Heart left ventricle (tissue), 16 donors: Measurements from ENCODE around the gene VAV1. TPM values are rescaled to one million over a fixed set of nuclear protein-coding genes. Genes with fewer than 3 reads are reported as not detected.

Source experiments
- ATAC-seq, 4 donors: fragments of 200-7000 bp; cut with Tn5 transposase; one replicate each; pipeline ENCODE4 v1.9.1; 2020 to 2022; ENCODE audit warnings: moderate library complexity in 4 of 4, mild to moderate bottlenecking in 3 of 4, moderate number of reproducible peaks in 1 of 4
- DNase-seq, 5 donors: peaks; one replicate each; pipeline ENCODE4 v3.0.0-alpha.2; 2020
- H3K27ac ChIP-seq, 12 donors: fragments of 200-600 bp; sonication (generic) in 4 of 12; one replicate each; pipeline versions ENCODE4 v1.5.0 to v1.8.0; 2016 to 2022; ENCODE audit warnings: mild to moderate bottlenecking in 2 of 12
- H3K27me3 ChIP-seq, 9 donors: fragments of 200-600 bp; sonication (generic) in 2 of 9; one replicate each; pipeline versions ENCODE4 v1.5.1 to v1.8.0; 2016 to 2022; ENCODE audit warnings: mild to moderate bottlenecking in 3 of 9
- H3K36me3 ChIP-seq, 9 donors: fragments of 200-600 bp; sonication (generic) in 2 of 9; one replicate each; pipeline versions ENCODE4 v1.5.0 to v1.8.0; 2018 to 2022; ENCODE audit warnings: mild to moderate bottlenecking in 2 of 9
- H3K4me1 ChIP-seq, 12 donors: fragments of 200-600 bp; sonication (generic) in 4 of 12; one replicate each; pipeline versions ENCODE4 v1.5.0 to v1.8.0; 2016 to 2022; ENCODE audit warnings: mild to moderate bottlenecking in 3 of 12
- H3K4me3 ChIP-seq, 12 donors: fragments of 200-600 bp; sonication (generic) in 4 of 12; one replicate each; pipeline versions ENCODE4 v1.5.0 to v1.8.0; 2017 to 2022; ENCODE audit warnings: mild to moderate bottlenecking in 9 of 12, moderate library complexity in 4 of 12
- H3K9me3 ChIP-seq, 12 donors: fragments of 200-600 bp; sonication (generic) in 4 of 12; one replicate each; pipeline versions ENCODE4 v1.5.0 to v1.8.0; 2016 to 2022; ENCODE audit warnings: mild to moderate bottlenecking in 1 of 12
- CTCF ChIP-seq, 12 donors: fragments of 200-600 bp; sonication (generic) in 4 of 12; IDR thresholded peaks; one replicate each; pipeline versions ENCODE4 v1.5.0 to v1.8.0; 2018 to 2022; ENCODE audit warnings: antibody characterized with exemption in 12 of 12, mild to moderate bottlenecking in 5 of 12
- POLR2A ChIP-seq, 2 donors: fragments of 450-650 bp; IDR thresholded peaks; one replicate each; pipeline ENCODE4 v1.6.1; 2017; ENCODE audit warnings: antibody characterized with exemption in 2 of 2, mild to moderate bottlenecking in 2 of 2, moderate library complexity in 2 of 2
- WGBS, 4 donors: extraction: QIAGEN DNeasy Blood & Tissue Kit in 2 of 4; methylation state at CpG; one replicate each; pipeline versions ENCODE4 v1.1.5 to v1.1.7; 2013 to 2018; 5-methylcytosine and 5-hydroxymethylcytosine counted together
- intact Hi-C, 10 donors: fragments of 100-400 bp; cut with DNase I; formaldehyde crosslinking; loops; one replicate each; pipeline versions ENCODE4 v1.11.1 to v1.14.2; 2022
- polyA plus RNA-seq, 2 donors: library from polyadenylated mRNA; stranded (reverse); fragments of 200-250 nt; gene quantifications; one replicate each; pipeline ENCODE4 v1.2.3, GENCODE V29; 2013
- total RNA-seq, 9 donors: library from RNA; depleted of rRNA in 2 of 9; stranded (reverse); fragments of >200 nt in 2 of 9; fragmentation: NEBNext Ultra II Directional in 3 of 9; extraction: Animal tissue kit (Norgen Biotek cat#: 25700) in 3 of 9; gene quantifications; one replicate each; pipeline versions ENCODE4 v1.1.0 to v1.2.4, GENCODE V29; 2016 to 2023
- donor health status: ischemic (EF 13 %, LVEDD 7.1; RV severe dilation, severe dysfunction).
- donor health status: healthy with polysubstance abuse.
- donor health status: DM: no; HTN: yes; CAD: no.
- donor health status: DM: no; HTN: no; CAD: no.
- donor health status: ischemic (EF 25% LVEDD 6.9; RV normal size, moderate dysfunction).
- donor health status: ischemic (EF 25% LVEDD 5.7; RV mildly dilated, moderate dysfunction).
- donor health status: healthy.
- donor health status: DM: yes; HTN: yes; CAD: no.
- donor health status: ischemic (EF 35%, LVEDD 5.7; RV mildly dilated, moderate dysfunction).
- donor health status: nonischemic (EF 11% LVEDD 7.7; RV severe dilation, severe dysfunction).
- donor health status: DM: yes; HTN: yes; CAD: no.
- donor health status: PGD.
- donor health status: ischemic (EF 29% LVEDD 5.4; RV normal size, mild dysfunction).
- donor health status: nonischemic (EF 23%, LVEDD 6.1; RV moderate dilation, normal function).

The VAV1 gene
- total and polyA plus RNA-seq, 11 donors: 0.69 to 25.6 (median 1.2) TPM

DNA sequence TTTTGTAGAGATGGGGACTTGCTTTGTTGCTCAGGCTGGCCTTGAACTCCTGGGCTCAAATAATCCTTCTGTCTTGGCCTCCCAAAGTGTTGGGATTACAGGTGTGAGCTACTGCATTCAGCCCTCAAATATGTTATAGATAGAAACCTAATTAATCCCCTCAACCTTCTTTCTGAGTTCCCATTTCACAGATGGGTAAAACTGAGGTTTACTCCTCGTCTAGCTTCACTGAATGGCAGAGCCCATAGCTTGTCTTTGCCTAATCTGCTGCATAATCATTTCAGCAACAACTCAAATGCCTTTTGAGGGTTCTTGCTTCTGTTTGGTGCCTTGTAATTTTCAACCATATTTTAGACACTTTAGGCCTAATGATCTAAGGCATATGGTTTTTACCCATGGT lies 78.9 kb downstream of the VAV1 start:
- peaks cover 0 to 71% (median 0%) of the 10 kb centered on the region in 9 donors for H3K36me3 ChIP-seq
- ATAC-seq (no peak), DNase-seq (no peak)
- peaks cover 0 to 20% (median 0%) of the 10 kb centered on the region in 9 donors for H3K27me3 ChIP-seq
- H3K27ac ChIP-seq: no peak overlapping the region
- no peak overlapping the region for H3K4me3 ChIP-seq
- 33 to 67% (median 52%) methylated on average over 1 of the region's 1 CpG for WGBS, 4 donors
- H3K9me3 ChIP-seq: no peaks in the 10 kb centered on the region
- H3K4me1 ChIP-seq: peaks cover 0 to 8% (median 0%) of the 10 kb centered on the region in 12 donors
- TF ChIP-seq CTCF (IDR thresholded peaks at IDR 0.05) (no peak), POLR2A (IDR thresholded peaks at IDR 0.05) (no peak)
- intact Hi-C loops: no loop called here

GRCh38 chr19:6852001-6852400 lies 79.5 kb downstream of the VAV1 start:
- H3K4me3 ChIP-seq: no peak overlapping the region
- WGBS, 4 donors: 86 to 94% (median 90%) methylated on average over 1 of the region's 1 CpG
- H3K36me3 ChIP-seq: peaks cover 0 to 71% (median 0%) of the 10 kb centered on the region in 9 donors
- H3K9me3 ChIP-seq: no peaks in the 10 kb centered on the region
- H3K4me1 ChIP-seq: peaks cover 0 to 8% (median 0%) of the 10 kb centered on the region in 12 donors
- ATAC-seq (no peak), DNase-seq (no peak)
- TF ChIP-seq POLR2A (IDR thresholded peaks at IDR 0.05) (no peak), CTCF (IDR thresholded peaks at IDR 0.05) (no peak)
- H3K27me3 ChIP-seq: peaks cover 0 to 20% (median 0%) of the 10 kb centered on the region in 9 donors
- intact Hi-C loops: no loop called here
- no peak overlapping the region for H3K27ac ChIP-seq

GRCh38 chr19:6853868-6854267 lies 81.4 kb downstream of the VAV1 start:
- Histone ChIP-seq H3K36me3 (peaks cover 0 to 57% (median 0%) of the 10 kb centered on the region in 9 donors), H3K27me3 (peaks cover 0 to 20% (median 0%) of the 10 kb centered on the region in 9 donors), H3K4me3 (no peak overlapping the region), H3K27ac (no peak overlapping the region), H3K4me1 (peaks cover 0 to 8% (median 0%) of the 10 kb centered on the region in 12 donors), H3K9me3 (no peaks in the 10 kb centered on the region)
- no peak for TF ChIP-seq POLR2A (IDR thresholded peaks at IDR 0.05)
- no peak for TF ChIP-seq CTCF (IDR thresholded peaks at IDR 0.05)
- DNase-seq (no peak), ATAC-seq (no peak)
- 71 to 83% (median 82%) methylated on average over 11 of the region's 11 CpGs for WGBS, 4 donors
- intact Hi-C loops: no loop called here

- ATAC-seq: no peak
- no peak for DNase-seq
- Histone ChIP-seq H3K27me3 (peaks cover 0 to 20% (median 0%) of the 10 kb centered on the region in 9 donors), H3K27ac (no peak overlapping the region), H3K9me3 (no peaks in the 10 kb centered on the region), H3K36me3 (peaks cover 0 to 57% (median 0%) of the 10 kb centered on the region in 9 donors), H3K4me1 (peaks cover 0 to 6% (median 0%) of the 10 kb centered on the region in 12 donors), H3K4me3 (no peak overlapping the region)
- TF ChIP-seq CTCF (IDR thresholded peaks at IDR 0.05): no peak
- no peak for TF ChIP-seq POLR2A (IDR thresholded peaks at IDR 0.05)
- intact Hi-C loops: no loop called here
- whole genome bisulfite sequencing, 4 donors: 70 to 77% (median 75%) methylated on average over 2 of the region's 2 CpGs
Measured at GRCh38 chr19:6854758-6855157, 82.2 kb downstream of the VAV1 start.
